Amygdala (tissue), 56 donors: ENCODE results near the gene DLGAP4.

Source experiments
- DNase-seq, 56 donors: peaks; one replicate each; lab custom pipeline; 2025; lab: John Stamatoyannopoulos, UW

DLGAP4 gene

GRCh38 chr20:36346256-36346655, 40.1 kb downstream of the DLGAP4 start:
- peak in 4 of 56 donors; percentile 7 to 32 (median 22) for DNase-seq

- no peak for DNase-seq
These were observed 43.4 kb downstream of the DLGAP4 start for GRCh38 chr20:36349384-36350170.

- no peak for DNase-seq
These were observed 44.3 kb downstream of the DLGAP4 start for GRCh38 chr20:36350439-36350838.

GRCh38 chr20:36351937-36352336, 45.8 kb downstream of the DLGAP4 start:
- DNase-seq: no peak

- no peak for DNase-seq
These were observed 46.9 kb downstream of the DLGAP4 start for GRCh38 chr20:36352843-36353553.

GRCh38 chr20:36353740-36354139, 47.6 kb downstream of the DLGAP4 start:
- DNase-seq: no peak

GRCh38 chr20:36355469-36356171, 49.5 kb downstream of the DLGAP4 start:
- DNase-seq: no peak

GRCh38 chr20:36359668-36360406, 53.7 kb downstream of the DLGAP4 start:
- DNase-seq: no peak

GRCh38 chr20:36360429-36360828, 54.3 kb downstream of the DLGAP4 start:
- no peak for DNase-seq

GRCh38 chr20:36361406-36361805, 55.3 kb downstream of the DLGAP4 start:
- DNase-seq: no peak

GRCh38 chr20:36362261-36362660, 56.1 kb downstream of the DLGAP4 start:
- no peak for DNase-seq

GRCh38 chr20:36362978-36363713, 57.0 kb downstream of the DLGAP4 start:
- DNase-seq: no peak

- no peak for DNase-seq
These were observed 58.4 kb downstream of the DLGAP4 start for GRCh38 chr20:36364506-36364905.

- DNase-seq: no peak
These were observed 60.7 kb downstream of the DLGAP4 start for GRCh38 chr20:36366623-36367369.

- no peak for DNase-seq
These were observed 61.2 kb downstream of the DLGAP4 start for GRCh38 chr20:36367370-36367745.

GRCh38 chr20:36367907-36368799, 62.0 kb downstream of the DLGAP4 start:
- DNase-seq: peak in 8 of 56 donors; percentile 9 to 42 (median 16)

- DNase-seq: peak in 9 of 56 donors; percentile 3 to 25 (median 9)
These were observed 62.7 kb downstream of the DLGAP4 start for GRCh38 chr20:36368869-36369268.

- no peak for DNase-seq
These were observed 63.6 kb downstream of the DLGAP4 start for GRCh38 chr20:36369739-36370138.
